HG03520 (cell line): ENCODE data around the gene C13orf46.
"Not testable (repeated sequence)": the region's sequence is repeated elsewhere in the genome, so short reads cannot be mapped to it uniquely, and the experiment has no call there.

Experiments used
- ATAC-seq: cut with Tn5 transposase; IDR thresholded peaks from one replicate; pipeline ENCODE4 v1.9.1; 2021; ENCODE audit warnings: mild to moderate bottlenecking, moderate library complexity; ENCODE audit not compliant: unreplicated experiment

Gene C13orf46

GRCh38 chr13:113913408-113913807 is 60.5 kb downstream of the C13orf46 start:
- ATAC-seq, result not testable (repeated sequence)

- ATAC-seq, result no peak
These were observed 61.3 kb downstream of the C13orf46 start for GRCh38 chr13:113912596-113912995.

DNA sequence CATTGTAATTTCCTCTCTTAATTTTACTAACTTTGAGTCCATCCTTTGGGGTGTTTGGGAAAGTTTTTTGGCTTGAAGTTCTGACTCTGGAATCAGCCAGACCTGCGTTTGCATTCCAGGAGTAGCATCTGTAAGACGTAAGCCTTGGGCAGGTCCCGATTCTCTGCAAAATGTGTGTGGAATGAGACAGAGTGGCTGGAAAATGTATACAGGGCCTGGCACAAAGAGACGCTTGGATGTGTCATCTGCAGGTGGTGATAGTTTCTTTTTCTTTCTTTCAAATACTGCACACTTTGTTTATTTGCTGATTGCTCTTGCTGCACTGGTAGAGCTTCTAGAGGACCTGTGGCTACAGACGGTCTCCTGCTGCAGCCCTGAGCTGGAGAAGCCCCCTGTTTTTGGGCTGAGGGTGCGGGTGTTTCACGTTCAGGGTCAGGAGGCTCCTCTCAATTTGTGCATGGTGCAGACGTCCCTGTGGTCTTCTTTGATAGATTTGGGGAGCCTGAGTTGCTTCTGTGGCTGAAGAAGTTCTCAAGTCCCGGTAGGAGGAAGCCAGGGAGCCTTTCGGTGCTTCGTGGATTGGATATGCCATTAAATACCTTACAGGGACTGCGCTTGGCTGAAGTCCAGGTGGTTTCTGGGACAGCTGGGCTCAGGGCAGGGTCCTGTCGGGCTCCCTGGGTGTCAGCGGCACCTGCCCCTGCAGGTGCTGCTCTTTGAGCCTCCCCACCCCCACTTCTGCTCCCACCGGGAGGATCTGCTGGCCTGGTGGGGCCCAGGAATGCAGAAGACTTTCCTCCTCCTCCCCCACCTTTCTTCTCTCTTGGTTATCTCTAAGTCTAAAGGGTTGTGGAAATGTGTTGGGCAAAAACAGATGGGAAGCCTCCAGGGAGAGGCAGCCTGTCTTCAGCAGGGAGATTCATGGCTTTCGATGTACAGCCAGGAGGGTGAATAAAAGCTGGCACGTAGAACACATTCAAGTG is 66.0 kb downstream of the C13orf46 start:
- no peak for ATAC-seq

DNA sequence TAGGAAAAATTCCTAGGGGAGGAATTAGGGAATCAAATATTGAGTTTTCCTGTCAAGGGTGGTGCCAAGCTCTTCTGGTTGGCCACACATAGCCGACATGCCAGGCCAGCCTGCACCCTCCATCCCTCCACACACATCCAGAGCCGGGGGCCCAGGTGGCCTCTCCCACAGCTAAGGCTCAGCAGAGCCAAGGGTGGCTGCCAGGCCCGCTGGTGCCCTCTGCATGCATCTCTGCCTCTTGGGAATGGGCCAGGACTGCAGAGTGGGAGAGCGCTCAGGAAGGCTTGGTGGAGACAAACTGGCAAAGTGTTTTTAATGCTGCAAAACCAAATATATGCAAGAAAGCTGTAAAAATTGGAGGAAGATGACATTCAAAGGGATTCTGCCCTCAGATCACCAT is 67.3 kb downstream of the C13orf46 start:
- no peak for ATAC-seq

GRCh38 chr13:113905942-113906341 is 67.9 kb downstream of the C13orf46 start:
- ATAC-seq, result no peak

DNA sequence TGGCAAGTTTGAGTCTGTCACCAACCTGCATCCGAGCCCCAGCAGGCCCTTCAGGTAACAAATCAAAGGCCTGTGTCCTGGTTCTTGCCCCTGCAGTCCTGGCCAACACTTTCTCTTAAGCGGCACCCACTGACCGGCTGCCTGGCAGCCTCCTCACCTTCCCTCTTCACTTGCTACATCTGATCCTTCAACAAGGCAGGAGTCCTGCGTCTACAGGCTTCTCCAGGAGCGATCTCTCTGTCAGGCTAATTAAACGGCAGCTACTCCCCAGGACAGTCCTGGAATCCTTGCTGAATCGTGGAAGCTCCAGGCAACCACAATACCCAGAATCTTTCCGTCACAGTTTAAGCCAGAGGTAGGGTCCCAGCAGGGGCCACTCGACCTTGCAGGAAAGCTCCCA is 68.9 kb downstream of the C13orf46 start:
- no peak for ATAC-seq

- no peak for ATAC-seq
These were observed 69.5 kb downstream of the C13orf46 start for GRCh38 chr13:113904411-113904810.

- ATAC-seq, result no peak
These were observed 70.0 kb downstream of the C13orf46 start for GRCh38 chr13:113903912-113904311.
